Kidney glomerular epithelial cell (primary cell): ENCODE results near the gene CACNA1D.

ENCODE experiments used
- DNase-seq: peaks from one replicate; lab custom pipeline; 2025; lab: John Stamatoyannopoulos, UW

Gene CACNA1D

DNA sequence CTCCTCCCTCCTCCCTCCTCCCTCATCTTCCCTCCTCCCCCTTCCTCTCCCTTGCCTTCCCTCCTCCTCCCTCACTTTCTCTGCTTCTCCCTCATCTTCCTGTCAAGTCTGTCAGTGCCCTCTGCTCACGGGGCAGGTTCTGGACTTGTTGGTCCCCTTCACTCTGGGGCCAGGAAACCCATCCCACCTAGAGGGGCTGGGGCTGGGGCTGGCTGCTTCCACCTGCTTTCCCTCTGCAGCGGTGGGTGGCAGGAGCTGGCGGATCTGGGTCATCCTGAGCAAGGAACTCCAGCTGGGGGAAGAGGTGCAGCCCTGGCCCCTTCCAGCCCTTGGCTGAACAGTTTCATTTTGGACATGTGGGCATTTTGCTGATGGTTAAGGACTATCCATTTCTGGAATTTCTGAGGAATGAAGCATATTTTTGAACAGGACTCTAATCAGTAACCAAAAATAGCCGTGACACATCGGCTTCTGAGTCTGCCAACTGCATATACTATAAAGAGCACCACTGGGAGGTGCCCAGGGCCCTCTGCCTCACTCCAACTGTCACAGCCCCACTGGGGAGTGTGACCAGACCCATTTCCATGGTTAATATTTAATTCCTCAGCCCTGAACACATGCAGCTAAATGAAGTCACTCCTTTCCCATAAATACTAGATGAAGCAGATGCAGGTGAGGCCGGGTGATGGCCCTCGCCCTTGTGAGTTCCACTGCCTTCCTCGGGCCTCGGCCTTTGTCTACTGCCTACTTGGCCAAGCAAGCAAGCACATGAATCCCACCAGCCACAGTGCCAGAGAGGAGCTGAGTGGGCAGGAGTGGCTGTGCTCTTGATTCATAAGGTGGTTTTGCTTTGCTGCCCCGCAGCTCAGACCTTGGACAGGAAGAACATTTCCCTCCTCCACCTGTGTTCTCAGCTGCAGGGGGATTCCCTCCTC is 312.0 kb downstream of the CACNA1D start:
- peak; percentile 97 for DNase-seq

DNA sequence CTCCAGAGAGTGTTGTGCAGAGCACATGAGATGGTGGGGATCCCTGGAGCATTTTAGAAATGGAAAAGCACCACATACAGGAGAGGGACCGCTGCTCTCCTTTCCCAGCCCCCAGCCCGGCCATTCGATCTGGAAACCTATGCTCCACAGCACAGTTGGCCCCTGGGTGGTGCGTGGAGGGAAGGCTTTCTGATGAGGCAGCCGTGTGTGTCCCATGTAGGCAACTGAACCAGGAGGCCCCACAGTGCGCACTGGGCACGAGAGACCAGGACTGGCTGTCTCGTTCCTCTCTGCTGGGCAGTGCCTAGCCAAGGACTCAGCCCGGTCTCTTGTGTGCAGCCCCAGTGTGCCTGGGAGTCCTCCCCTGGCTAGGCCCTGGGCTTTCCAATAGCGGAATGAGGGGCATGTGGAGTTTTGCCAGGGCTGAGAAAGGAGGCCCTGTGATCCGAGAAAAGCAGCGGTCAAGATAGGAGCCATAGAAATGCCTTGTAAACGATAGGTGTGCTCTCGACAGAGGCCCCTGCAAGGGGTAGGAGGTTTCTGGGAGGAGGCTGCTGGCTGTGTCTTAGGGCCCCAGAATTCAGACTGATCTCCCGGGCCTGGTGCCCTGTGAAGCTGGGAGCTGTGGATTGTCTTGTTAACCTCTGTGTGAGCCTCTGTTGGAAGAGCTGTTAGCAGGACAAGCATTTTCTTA is 312.9 kb downstream of the CACNA1D start:
- peak; percentile 47 for DNase-seq

DNA sequence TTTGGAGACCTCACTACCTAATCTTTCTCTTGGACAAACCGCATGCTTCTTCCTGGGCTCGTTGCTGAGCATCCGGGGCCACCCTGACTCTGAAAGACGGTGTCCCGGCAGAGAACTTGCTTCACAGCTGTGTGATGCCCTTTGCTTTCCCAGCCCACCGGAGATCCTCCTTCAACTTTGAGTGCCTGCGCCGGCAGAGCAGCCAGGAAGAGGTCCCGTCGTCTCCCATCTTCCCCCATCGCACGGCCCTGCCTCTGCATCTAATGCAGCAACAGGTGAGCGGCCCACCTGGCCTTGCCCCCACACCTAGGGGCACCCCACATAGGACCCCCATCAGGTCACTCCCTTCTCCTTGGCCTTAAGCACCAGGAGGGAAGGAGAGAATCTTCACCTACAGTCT is 314.1 kb downstream of the CACNA1D start:
- no peak for DNase-seq

DNA sequence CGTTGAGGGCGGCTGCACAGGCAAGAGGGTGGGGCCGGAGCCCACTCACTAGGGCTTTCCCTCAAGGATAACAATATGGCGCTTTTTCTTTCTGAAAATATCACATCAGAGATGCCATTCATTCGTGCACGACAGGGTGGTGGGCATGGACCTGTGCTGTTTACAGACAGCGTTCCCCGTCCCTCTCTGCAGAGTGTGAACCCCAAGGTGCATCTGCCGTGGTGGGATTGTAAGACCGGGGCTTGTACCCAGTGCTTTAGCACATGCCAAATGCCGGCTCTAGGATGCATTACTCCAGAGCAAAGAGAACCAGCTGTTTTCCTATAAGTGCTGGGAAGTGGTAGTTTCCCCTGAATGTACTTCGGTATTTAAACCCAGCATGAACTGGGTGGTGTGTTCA is 314.9 kb downstream of the CACNA1D start:
- DNase-seq: no peak

DNA sequence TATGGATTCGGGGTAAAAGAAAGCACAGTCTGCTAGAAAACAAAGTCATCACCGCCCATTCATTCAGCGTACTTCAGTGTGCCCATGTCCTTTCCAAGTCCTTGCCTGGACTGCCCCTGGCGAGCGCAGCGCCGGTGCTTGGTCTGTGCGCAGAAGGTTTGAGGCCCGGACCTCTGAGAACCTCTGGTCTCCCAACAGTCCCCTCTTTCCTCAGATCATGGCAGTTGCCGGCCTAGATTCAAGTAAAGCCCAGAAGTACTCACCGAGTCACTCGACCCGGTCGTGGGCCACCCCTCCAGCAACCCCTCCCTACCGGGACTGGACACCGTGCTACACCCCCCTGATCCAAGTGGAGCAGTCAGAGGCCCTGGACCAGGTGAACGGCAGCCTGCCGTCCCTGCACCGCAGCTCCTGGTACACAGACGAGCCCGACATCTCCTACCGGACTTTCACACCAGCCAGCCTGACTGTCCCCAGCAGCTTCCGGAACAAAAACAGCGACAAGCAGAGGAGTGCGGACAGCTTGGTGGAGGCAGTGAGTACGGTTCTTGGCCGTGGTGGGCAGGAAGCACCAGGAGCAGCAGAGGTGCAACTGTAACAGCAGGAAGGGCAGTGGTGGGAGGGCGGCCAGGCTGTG is 315.5 kb downstream of the CACNA1D start:
- no peak for DNase-seq

DNA sequence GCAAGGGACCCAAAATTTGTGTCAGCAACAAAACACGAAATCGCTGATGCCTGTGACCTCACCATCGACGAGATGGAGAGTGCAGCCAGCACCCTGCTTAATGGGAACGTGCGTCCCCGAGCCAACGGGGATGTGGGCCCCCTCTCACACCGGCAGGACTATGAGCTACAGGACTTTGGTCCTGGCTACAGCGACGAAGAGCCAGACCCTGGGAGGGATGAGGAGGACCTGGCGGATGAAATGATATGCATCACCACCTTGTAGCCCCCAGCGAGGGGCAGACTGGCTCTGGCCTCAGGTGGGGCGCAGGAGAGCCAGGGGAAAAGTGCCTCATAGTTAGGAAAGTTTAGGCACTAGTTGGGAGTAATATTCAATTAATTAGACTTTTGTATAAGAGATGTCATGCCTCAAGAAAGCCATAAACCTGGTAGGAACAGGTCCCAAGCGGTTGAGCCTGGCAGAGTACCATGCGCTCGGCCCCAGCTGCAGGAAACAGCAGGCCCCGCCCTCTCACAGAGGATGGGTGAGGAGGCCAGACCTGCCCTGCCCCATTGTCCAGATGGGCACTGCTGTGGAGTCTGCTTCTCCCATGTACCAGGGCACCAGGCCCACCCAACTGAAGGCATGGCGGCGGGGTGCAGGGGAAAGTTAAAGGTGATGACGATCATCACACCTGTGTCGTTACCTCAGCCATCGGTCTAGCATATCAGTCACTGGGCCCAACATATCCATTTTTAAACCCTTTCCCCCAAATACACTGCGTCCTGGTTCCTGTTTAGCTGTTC is 316.9 kb downstream of the CACNA1D start:
- no peak for DNase-seq

DNA sequence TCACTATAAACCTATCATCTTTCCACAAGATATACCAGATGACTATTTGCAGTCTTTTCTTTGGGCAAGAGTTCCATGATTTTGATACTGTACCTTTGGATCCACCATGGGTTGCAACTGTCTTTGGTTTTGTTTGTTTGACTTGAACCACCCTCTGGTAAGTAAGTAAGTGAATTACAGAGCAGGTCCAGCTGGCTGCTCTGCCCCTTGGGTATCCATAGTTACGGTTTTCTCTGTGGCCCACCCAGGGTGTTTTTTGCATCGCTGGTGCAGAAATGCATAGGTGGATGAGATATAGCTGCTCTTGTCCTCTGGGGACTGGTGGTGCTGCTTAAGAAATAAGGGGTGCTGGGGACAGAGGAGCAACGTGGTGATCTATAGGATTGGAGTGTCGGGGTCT is 318.0 kb downstream of the CACNA1D start:
- DNase-seq: no peak

DNA sequence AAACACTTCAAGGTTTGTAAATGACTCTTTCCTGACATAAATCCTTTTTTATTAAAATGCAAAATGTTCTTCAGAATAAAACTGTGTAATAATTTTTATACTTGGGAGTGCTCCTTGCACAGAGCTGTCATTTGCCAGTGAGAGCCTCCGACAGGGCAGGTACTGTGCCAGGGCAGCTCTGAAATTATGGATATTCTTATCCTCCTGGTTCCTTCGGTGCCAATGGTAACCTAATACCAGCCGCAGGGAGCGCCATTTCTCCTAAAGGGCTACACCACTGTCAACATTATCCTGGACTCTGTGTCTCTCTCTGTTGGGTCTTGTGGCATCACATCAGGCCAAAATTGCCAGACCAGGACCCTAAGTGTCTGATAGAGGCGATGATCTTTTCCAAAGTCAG is 318.8 kb downstream of the CACNA1D start:
- no peak for DNase-seq

DNA sequence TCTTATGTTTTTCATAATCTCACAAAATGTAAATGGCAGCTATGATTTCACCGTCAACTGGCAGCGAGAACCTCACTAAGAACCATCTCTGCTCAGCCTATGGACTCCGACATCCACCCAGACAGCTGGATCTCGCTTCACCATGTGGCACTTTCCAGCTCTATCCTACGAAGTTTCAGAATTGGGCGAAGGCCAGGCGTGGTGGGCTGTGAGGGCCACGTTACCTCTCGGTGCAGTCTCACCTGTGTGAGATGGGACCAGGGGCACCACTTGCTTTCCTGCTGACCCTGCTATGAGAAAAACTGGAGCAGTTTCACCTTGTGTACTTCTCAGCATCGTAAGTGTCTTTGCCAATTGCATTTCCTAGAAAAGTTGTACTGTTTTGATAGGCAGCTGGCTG is 319.5 kb downstream of the CACNA1D start:
- DNase-seq: no peak

DNA sequence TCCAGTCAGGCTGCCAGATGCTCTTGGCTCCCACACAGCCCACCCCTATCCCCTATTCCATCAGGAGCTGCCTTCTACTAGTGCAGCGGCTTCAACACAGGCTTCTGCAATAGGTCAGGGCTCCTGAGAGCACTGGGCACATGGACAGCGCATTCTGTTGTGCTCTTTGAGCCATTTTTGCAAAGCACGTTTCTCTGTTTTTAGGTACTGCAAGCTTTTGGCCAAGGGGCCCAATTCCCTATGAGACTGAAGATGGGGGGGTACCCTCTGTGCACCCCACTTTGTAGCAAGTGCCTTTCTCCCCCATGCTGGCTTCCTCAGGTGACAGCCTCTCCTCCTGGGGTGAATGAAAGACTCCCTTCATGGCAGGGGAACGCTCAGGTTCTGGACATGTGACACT is 320.7 kb downstream of the CACNA1D start:
- no peak for DNase-seq

DNA sequence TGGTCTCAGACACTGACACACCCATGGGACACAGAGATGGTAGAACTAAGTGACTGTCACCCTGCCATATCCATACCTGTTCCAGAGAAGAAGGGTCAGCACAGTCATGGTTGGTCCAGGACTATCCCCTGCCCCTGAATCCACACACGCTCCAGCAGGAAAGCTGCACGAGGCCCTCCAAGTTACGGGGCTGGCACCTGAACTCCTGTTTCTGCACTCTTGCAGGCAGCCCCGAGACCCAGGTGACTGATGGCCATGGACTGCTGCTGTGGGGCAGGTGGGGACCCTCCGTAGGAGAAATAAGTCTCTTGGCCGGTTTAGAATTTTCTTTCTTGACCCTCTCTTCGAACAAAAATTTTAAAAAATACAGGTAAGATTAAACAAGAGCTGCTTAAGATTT is 321.2 kb downstream of the CACNA1D start:
- DNase-seq: no peak

DNA sequence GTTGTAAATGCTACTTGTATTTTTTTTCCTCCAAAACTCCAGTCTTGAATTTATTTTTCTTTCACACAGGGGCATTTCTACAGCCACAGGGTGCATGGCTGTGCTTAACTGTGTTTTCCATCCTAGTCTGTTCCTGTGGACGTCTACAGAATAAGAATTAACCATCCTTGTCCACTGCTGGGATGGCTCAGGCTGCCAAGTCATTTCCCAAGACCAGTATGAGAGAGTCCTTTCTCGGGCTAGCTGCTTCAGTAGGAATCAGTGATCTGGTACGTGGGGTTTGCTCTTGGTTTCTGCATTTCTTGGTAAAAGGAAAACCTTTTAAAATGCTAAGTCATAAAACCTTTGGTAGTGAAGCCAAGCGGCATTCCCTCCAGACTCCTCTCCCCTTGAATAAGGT is 322.0 kb downstream of the CACNA1D start:
- DNase-seq: no peak

DNA sequence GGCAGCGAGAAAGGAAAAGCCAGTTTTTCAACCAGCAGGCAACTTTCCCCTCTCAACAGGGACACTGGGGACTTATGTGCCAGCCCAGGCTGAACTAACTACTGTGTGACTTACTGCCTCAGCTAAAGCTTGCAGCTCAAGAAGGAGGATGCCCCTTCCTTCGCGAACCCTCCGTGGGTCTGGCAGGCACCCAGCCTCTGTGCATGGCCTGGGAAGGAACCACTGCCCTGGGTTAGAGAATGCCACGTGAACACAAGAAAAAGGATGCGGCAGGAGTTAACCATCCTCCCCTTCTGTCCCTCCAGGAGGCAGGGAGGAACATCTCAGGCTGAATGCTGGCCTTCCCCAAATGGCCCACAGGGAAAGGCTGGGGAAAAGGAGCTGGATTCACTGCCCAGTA is 322.8 kb downstream of the CACNA1D start:
- DNase-seq: no peak

DNA sequence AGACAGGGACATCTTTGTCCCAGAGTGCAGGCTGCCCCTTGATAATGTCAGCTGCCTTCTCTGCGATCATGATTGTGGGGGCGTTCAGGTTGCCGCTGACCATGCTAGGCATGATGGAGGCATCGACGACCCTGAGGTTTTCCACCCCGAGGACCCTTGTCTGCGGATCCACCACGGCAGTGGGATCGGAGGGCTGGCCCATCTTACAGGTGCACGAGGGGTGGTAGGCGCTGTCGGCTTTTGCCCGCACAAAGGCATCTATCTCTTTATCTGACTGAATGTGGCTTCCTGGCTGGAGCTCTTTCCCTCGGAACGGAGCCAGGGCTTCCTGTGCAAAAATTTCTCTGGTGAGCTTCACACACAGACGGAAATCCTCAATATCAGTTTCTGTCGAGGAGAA is 323.4 kb downstream of the CACNA1D start:
- DNase-seq: no peak

DNA sequence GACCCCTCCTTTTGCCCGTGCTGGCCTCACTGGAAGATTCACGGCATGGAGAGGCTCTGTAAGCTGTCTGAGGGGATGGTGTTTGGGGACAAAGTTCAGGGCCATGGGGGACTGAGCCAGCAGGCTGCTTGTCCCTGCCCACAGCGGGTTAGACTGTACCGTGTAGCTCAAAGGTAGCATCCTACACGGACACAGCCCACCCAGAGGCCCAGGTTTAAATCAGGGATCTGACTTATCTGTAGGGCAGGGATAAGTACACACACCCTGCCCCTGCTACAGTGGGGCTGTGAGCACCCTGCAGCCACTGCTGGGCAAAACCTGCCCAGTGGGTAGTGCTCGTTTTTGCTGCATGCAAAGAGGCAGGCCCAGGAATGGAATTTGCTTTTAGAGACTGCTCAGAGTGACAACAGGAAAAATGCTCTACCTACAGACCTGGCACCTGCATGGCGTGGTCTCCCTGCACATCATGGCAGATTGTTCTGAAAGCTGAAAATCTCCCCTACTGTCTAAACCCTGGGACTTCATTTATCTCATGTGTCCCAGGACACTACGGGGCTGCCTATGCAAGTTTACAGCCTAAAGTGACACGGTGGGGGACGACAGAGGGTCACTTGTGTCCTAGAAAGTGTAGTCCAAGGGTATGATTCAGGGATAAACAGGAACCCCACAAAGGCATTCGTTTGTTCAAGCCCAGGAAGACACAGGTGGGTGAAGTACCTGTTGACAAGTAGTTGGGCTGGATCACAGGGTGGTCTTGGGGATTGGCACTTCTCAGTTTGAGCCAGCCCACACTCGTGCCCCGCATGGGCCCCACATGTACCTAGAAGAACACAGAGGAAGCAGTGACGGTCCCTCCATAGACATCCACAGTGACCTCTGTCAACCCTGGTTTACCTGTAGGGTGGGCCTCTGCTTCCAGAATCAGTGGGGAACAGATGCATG is 324.1 kb downstream of the CACNA1D start:
- DNase-seq: no peak

DNA sequence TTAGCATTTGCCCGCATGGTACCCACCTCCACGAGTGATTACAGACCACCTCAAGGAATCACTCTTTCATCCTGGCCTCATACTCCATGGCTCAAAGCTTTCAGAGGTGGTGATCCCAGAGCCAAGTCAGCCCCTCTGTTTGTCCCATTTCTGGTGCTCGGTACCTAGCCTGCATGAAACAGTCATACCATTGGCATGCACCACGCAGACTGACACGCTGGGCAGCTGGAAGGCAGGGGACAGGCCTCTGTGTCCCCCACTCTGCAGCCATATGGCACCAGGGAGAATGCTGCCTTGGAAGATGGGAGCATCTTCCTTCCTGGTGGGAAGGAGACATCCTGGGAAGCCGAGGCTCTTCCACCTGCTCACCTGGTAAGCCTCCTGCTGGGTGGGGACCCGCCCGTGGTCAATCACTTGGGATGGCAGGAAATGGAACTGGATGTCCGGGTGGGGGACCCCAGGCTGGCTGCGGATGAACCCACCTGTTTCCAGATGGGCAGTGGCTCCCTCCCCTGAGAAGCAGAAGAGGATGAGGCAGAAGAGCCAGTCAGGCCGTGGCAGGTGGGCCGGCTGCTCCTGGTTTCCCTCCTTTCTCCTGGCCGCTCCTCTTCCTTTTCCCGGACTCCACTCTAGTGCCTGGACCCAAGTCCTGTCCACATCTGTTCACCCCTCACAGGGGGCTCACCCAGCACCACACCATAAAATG is 324.9 kb downstream of the CACNA1D start:
- no peak for DNase-seq

DNA sequence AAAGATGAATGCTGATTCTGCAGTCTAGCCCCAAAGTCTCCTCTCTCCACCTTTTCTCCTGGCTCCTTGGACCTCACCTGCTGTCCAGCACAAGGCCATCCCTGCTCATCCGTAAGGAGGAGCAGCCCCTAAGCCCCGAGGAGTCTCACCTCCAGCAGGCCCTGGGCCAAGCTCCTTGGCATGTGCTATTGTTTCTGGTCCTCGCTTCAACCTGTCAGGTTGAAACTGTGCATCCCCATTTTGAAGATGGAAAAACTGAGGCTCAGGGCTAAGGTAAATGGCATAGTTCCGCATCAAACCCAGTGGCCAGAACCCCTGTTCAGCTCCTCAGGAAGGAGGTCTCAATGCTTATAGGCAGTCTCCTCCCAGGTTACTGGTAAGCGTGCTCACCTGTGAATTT is 325.7 kb downstream of the CACNA1D start:
- no peak for DNase-seq

DNA sequence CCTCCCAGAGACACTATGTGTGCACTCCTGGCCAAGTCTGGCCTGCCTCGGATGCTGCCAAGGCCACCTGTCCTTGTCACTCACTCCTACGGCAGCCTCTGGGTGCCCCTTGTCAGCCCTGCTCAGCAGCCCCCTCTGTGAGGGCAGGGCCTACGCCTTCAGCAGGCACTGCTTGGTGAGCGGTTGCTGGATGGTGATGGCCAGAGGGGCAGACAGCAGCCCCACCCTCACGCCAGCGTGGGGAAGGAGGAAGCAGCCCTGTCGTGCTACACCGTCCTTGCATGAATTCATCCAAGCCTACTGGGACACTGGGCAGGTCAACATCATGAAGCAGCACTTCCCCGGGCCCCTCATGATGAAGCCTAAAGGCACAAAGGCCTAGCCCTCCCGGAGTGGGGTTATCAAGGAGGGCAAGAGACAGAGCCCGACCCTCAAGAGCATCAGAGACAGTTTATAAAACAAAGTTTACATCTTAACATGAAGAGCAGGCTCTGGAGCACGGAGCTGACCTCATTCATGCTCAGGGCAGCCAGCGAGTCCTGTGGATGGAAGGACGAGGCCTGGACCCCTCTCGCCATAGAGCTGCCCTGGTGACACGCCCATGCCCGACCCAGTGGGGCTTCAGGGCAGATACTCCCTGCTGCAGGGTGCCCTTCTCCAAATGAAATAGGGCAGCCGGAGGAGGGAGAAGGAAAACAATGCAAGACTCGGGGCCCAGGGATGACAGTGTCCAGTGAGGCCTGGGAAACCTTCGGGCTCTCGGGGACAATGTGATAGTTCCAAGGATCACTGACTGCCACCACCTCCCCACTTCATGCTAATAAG is 326.6 kb downstream of the CACNA1D start:
- DNase-seq: no peak

DNA sequence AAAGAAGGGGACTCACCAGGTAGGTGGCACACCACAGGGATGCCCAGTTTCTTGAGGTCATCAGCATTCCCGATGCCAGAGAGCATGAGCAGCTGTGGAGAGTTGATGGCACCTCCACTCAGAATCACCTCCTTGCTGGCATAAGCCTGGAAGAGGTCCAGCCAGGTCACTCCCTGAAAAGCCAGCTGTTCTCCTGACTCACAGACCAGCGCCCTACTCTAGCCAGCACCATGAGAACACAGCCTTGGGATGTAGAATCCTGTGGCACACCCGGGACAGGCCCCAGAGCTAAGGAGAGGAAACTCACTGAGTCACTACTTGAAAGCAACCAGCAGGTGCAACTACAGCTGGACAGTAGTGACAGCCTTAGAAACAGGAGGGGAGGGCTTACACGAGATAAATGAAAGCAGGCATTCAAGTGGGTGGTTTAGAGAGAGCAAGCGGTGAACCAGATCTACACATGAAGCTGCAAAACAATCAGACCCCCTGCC is 327.3 kb downstream of the CACNA1D start:
- DNase-seq: no peak
